ENCODE measurements around the gene STH.

STH gene

DNA sequence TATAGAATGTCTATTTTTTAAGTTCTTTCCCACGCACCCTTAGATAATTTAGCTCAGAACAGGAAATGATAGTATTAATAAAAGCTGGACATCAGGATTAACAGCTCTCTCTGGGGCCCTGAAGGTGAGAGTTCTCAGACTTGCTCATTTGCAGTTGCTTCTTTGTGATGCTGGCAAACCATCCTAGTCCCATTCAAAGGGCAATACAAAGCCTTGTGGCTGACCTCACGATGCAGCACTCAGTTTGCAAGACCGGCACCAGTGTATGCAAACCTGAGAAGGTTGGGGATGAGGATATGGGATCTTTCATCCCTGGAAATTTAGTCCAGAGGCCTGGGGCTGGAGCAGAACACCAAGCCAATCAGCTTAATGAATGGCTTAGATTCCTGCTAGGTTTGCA is 29.3 kb downstream of the STH start:
- TF ChIP-seq EZH2phosphoT487 (IDR thresholded peaks at IDR 0.05; ENCODE audit: borderline replicate concordance, low read length): no peak
- TF ChIP-seq, protein P1, sequence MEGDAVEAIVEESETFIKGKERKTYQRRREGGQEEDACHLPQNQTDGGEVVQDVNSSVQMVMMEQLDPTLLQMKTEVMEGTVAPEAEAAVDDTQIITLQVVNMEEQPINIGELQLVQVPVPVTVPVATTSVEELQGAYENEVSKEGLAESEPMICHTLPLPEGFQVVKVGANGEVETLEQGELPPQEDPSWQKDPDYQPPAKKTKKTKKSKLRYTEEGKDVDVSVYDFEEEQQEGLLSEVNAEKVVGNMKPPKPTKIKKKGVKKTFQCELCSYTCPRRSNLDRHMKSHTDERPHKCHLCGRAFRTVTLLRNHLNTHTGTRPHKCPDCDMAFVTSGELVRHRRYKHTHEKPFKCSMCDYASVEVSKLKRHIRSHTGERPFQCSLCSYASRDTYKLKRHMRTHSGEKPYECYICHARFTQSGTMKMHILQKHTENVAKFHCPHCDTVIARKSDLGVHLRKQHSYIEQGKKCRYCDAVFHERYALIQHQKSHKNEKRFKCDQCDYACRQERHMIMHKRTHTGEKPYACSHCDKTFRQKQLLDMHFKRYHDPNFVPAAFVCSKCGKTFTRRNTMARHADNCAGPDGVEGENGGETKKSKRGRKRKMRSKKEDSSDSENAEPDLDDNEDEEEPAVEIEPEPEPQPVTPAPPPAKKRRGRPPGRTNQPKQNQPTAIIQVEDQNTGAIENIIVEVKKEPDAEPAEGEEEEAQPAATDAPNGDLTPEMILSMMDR (IDR thresholded peaks at IDR 0.05; ENCODE audit: low read depth, low read length, poor library complexity, severe bottlenecking): no peak
- H3K4me1 ChIP-seq (ENCODE audit: control insufficient read depth, low read length): peaks cover 14% of the 10 kb centered on the region; the same call in 1 of the 2 replicates

DNA sequence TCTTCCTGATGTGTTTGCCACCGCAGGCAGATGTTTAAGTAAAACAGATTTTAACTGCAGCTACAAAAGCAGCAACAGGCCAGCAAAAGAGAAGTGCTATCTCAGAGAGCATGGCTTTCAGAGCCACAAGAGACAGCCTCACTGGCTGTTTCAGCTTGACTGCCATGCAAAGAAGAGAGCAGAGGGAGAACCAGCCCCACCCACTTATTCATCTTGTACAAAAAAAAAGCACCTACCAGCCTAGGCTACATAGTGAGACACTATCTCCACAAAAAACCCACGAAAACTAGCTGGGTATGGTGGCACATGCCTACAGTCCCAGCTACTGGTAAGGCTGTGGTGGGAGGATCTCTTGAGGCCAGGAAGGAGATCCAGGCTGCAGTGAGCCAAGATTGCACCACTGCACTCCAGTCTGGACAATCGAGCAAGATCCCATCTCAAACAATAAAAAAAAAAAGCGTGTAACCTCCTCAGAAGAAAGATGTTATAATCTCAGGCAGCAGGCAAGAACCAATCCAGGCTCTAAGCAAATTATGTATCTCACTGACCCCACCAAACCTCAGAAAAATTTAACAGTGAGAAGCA is 30.0 kb downstream of the STH start:
- no peaks in the 10 kb centered on the region for H4K20me1 ChIP-seq (ENCODE audit: control insufficient read depth, insufficient read depth, low read depth, low read length)
- no peaks in the 10 kb centered on the region for H3K79me2 ChIP-seq (ENCODE audit: control insufficient read depth, low read length)
- H3K4me2 ChIP-seq (ENCODE audit: low read length): no peak overlapping the region
- H3K9me3 ChIP-seq (ENCODE audit: control insufficient read depth, insufficient read depth, low read length): no peaks in the 10 kb centered on the region
- H3K27me3 ChIP-seq (ENCODE audit: control insufficient read depth, low read length): no peaks in the 10 kb centered on the region
- peaks cover 14% of the 10 kb centered on the region; the same call in 1 of the 2 replicates for H3K4me1 ChIP-seq (ENCODE audit: control insufficient read depth, low read length)
- H3K9me2 ChIP-seq (replicated peaks; ENCODE audit: control insufficient read depth, low read length): no peaks in the 10 kb centered on the region
- no peak for TF ChIP-seq EZH2phosphoT487 (IDR thresholded peaks at IDR 0.05; ENCODE audit: borderline replicate concordance, low read length)
- TF ChIP-seq, protein P1 (IDR thresholded peaks at IDR 0.05; ENCODE audit: low read depth, low read length, poor library complexity, severe bottlenecking): no peak
- no peak overlapping the region for H3K27ac ChIP-seq (ENCODE audit: low read depth, low read length)
- peaks cover 58% of the 10 kb centered on the region for H3K36me3 ChIP-seq (ENCODE audit: control insufficient read depth, low read length)
- no peak overlapping the region for H3K4me3 ChIP-seq (ENCODE audit: low read length)
- H3F3A ChIP-seq (ENCODE audit: control insufficient read depth, insufficient read depth): no peaks in the 10 kb centered on the region

More for the DNA sequence above, 29.3 kb downstream of the STH start:
- H3K9me2 ChIP-seq (replicated peaks; ENCODE audit: control insufficient read depth, low read length): no peaks in the 10 kb centered on the region
- H3K4me2 ChIP-seq (ENCODE audit: low read length): no peak overlapping the region
- H3K9me3 ChIP-seq (ENCODE audit: control insufficient read depth, insufficient read depth, low read length): no peaks in the 10 kb centered on the region
- H3K27me3 ChIP-seq (ENCODE audit: control insufficient read depth, low read length): no peaks in the 10 kb centered on the region
- no peaks in the 10 kb centered on the region for H4K20me1 ChIP-seq (ENCODE audit: control insufficient read depth, insufficient read depth, low read depth, low read length)
- H3K4me3 ChIP-seq (ENCODE audit: low read length): no peak overlapping the region
- peaks cover 51% of the 10 kb centered on the region for H3K36me3 ChIP-seq (ENCODE audit: control insufficient read depth, low read length)
- no peaks in the 10 kb centered on the region for H3F3A ChIP-seq (ENCODE audit: control insufficient read depth, insufficient read depth)
- no peaks in the 10 kb centered on the region for H3K79me2 ChIP-seq (ENCODE audit: control insufficient read depth, low read length)
- no peak overlapping the region for H3K27ac ChIP-seq (ENCODE audit: low read depth, low read length)

DNA sequence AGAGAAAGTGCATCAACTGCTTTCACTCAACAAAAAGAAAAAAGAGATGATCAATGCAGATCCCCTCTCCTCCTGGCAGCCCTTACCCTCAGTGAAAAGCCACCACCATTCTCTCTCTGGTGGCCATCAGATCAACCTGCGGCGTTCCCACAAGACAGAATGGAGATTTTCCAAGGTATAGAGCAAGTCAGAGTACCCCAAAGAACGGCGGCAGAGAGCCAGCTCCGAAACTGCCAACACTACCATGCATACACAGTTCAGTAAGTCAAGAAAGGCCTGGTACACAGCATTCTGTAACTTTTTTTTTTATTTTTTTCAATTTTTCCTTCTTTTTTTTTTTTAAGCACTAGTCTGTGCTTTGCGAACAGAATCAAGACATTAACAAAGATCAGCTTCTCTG is 30.6 kb downstream of the STH start:
- H4K20me1 ChIP-seq (ENCODE audit: control insufficient read depth, insufficient read depth, low read depth, low read length): no peaks in the 10 kb centered on the region
- no peak overlapping the region for H3K4me3 ChIP-seq (ENCODE audit: low read length)
- H3F3A ChIP-seq (ENCODE audit: control insufficient read depth, insufficient read depth): no peaks in the 10 kb centered on the region
- H3K79me2 ChIP-seq (ENCODE audit: control insufficient read depth, low read length): no peaks in the 10 kb centered on the region
- no peaks in the 10 kb centered on the region for H3K27me3 ChIP-seq (ENCODE audit: control insufficient read depth, low read length)
- peaks cover 63% of the 10 kb centered on the region for H3K36me3 ChIP-seq (ENCODE audit: control insufficient read depth, low read length)
- peaks cover 14% of the 10 kb centered on the region; the same call in 1 of the 2 replicates for H3K4me1 ChIP-seq (ENCODE audit: control insufficient read depth, low read length)
- no peaks in the 10 kb centered on the region for H3K9me2 ChIP-seq (replicated peaks; ENCODE audit: control insufficient read depth, low read length)
- no peaks in the 10 kb centered on the region for H3K9me3 ChIP-seq (ENCODE audit: control insufficient read depth, insufficient read depth, low read length)
- H3K4me2 ChIP-seq (ENCODE audit: low read length): no peak overlapping the region
- TF ChIP-seq EZH2phosphoT487 (IDR thresholded peaks at IDR 0.05; ENCODE audit: borderline replicate concordance, low read length): no peak
- TF ChIP-seq, protein P1 (IDR thresholded peaks at IDR 0.05; ENCODE audit: low read depth, low read length, poor library complexity, severe bottlenecking): no peak
- H3K27ac ChIP-seq (ENCODE audit: low read depth, low read length): no peak overlapping the region
